ENCODE measurements around the gene WDR13. TPM values are rescaled to one million over a fixed set of nuclear protein-coding genes. Genes with fewer than 3 reads are reported as not detected.

WDR13 gene
- total RNA-seq, 2 donors from 2014 or later: 142 to 178 TPM

DNA sequence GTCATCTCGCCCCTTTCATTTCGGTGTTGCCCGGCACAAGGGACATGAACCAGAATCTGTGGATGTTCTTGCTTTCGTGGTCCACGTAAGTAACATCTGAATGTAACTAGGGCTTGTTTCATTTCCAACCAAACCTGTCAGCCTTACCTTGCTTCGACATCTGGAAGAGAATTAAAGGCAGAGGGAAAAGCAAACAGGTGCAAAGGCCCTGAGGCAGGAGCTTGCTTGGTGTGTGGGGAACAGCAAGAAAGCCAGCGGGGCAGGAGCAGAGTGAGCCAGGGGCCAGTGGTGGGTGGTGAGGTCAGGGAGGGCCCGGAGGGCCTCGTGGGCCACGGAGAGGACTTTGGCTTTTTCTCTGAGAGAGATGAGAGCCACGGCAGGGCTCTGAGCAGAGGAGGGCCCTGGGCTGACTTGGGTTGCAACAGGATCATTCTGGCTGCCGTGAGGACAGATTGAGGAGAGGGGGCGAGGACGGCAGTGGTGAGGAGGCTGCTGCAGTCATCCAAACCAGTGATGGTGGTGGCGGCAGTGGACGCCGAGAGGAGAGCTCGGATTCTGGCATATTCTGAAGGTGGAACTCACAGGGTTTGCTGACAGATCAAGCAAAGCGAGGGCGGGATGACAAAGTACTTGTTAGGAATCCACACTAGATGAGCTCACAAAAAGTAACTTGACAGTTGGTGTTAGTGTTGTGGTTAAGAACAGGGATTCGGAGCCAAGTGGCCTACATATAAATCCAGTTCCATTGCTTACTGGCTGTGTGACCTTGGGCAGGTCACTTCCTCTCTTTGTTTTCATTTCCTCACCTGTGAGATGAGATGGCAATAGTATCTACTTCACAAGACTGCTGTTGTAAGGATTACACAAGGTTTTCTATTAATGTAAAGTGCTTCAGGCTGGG is 6.8 kb upstream of the WDR13 start:
- intact Hi-C loops (cut with DNase I): no loop called here
- ATAC-seq (peak in 1 of 2 donors; percentile 23), DNase-seq (no peak)

DNA sequence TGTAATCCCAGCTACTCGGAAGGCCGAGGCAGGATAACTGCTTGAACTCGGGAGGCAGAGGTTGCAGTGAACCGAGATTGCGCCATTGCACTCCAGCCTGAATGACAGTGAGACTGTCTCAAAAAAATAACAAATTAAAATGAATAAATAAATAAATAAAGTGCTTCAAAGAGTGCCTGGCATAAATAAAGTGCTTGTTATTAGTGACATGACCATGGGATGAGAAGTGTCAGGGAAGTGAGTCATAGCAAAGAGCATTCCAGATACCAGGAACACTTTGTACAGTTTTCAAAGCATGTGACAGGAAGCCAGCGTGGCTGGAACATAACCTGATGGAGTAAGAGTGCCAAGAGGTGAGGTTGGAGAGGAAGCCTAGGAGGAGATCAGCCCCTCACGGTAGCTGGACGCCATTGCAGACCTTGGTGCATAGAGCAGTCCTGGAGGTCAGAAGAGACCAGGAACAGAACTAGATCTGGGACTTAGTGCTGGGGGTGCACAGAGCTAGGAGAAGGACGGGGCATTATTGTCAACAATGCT is 6.0 kb upstream of the WDR13 start:
- intact Hi-C loops (cut with DNase I): no loop called here
- peak; percentile 84 for ATAC-seq
- peak; percentile 52 for DNase-seq

GRCh38 chrX:48592971-48593370 is 4.3 kb upstream of the WDR13 start:
- DNase-seq: no peak
- no peak for ATAC-seq
- intact Hi-C loops (cut with DNase I): no loop called here

GRCh38 chrX:48595929-48596328 is 1.4 kb upstream of the WDR13 start:
- DNase-seq (no peak), ATAC-seq (no peak)
- intact Hi-C loops (cut with DNase I): no loop called here

GRCh38 chrX:48598614-48599013 is 1.3 kb downstream of the WDR13 start:
- DNase-seq: no peak
- no peak for ATAC-seq
- intact Hi-C loops (cut with DNase I): no loop called here

- intact Hi-C loops (cut with DNase I): no loop called here
- DNase-seq (no peak), ATAC-seq (no peak)
These were observed 2.0 kb downstream of the WDR13 start for GRCh38 chrX:48599341-48599740.

GRCh38 chrX:48600226-48600625 is 2.9 kb downstream of the WDR13 start:
- DNase-seq (no peak), ATAC-seq (no peak)
- intact Hi-C loops (cut with DNase I): no loop called here

GRCh38 chrX:48601741-48602394 is 4.6 kb downstream of the WDR13 start:
- intact Hi-C loops (cut with DNase I): no loop called here
- no peak for ATAC-seq

DNA sequence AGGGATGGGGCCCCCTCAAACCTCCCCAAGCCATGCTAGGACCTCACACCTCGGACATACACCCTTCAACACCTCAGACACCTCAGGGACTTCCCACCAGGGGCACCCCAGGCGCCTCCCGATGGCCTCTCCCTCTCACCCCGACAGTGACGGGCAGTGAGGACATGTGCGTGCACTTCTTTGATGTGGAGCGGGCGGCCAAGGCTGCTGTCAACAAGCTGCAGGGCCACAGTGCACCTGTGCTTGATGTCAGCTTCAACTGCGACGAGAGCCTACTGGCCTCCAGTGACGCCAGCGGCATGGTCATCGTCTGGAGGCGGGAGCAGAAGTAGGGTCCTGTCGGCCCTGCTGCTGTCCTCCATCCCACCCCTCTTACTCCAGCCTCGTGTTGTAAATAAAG is 7.4 kb downstream of the WDR13 start:
- intact Hi-C loops (cut with DNase I): no loop called here
- no peak for DNase-seq
- ATAC-seq: no peak

More at GRCh38 chrX:48601741-48602394, 4.6 kb downstream of the WDR13 start:
- DNase-seq: no peak

- no peak for DNase-seq
- ATAC-seq: no peak
- intact Hi-C loops (cut with DNase I): no loop called here
These were observed 8.8 kb downstream of the WDR13 start for GRCh38 chrX:48606091-48606490.

GRCh38 chrX:48611703-48612102 is 14.4 kb downstream of the WDR13 start:
- ATAC-seq: no peak
- intact Hi-C loops (cut with DNase I): no loop called here
- no peak for DNase-seq

GRCh38 chrX:48613502-48614160 is 16.3 kb downstream of the WDR13 start:
- intact Hi-C loops (cut with DNase I): no loop called here
- DNase-seq (no peak), ATAC-seq (no peak)

GRCh38 chrX:48616576-48616975 is 19.3 kb downstream of the WDR13 start:
- ATAC-seq (peak in 1 of 2 donors; percentile 67), DNase-seq (no peak)
- intact Hi-C loops (cut with DNase I): no loop called here

DNA sequence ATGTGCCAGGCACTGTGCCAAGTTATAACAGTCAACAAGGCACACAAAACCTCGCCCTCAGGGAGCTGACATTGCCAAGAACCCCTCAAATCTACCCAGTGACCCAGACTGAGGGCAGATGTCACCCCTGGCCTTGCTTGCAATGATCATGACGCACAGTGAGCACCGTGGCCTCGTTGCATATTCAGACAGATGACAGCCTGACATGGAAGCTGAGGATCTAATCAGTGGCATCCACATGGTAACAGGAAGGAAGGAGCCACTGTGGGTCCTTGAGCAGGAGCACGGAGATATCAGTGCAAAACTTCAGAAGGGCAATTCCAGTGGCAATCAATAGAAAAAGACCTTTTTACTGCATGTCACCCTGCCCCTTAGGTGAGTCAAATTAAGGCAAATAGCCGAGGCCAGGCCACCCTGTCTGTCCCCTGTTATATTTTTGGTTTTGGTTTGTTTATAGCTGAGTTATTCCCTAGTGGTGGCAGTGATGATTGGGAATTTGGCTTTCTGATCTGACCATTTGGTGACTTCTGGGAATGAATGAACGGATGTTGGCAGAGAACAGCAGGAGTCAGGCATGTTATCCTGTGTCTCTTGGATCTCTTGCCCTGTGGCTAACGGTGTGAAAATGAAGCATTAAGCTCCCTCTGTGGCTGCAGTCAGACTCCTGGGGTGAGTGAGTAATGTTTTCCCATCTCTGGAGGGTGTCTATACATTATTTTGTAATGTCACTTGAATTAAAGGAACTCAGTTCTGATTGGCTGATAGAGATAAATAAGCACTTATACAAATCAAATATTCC is 20.4 kb downstream of the WDR13 start:
- intact Hi-C loops (cut with DNase I): no loop called here
- ATAC-seq: peak in 1 of 2 donors; percentile 30

GRCh38 chrX:48626401-48627298 is 29.4 kb downstream of the WDR13 start:
- ATAC-seq (no peak), DNase-seq (no peak)
- intact Hi-C loops (cut with DNase I): no loop called here

More for the DNA sequence above, 20.4 kb downstream of the WDR13 start:
- no peak for DNase-seq

DNA sequence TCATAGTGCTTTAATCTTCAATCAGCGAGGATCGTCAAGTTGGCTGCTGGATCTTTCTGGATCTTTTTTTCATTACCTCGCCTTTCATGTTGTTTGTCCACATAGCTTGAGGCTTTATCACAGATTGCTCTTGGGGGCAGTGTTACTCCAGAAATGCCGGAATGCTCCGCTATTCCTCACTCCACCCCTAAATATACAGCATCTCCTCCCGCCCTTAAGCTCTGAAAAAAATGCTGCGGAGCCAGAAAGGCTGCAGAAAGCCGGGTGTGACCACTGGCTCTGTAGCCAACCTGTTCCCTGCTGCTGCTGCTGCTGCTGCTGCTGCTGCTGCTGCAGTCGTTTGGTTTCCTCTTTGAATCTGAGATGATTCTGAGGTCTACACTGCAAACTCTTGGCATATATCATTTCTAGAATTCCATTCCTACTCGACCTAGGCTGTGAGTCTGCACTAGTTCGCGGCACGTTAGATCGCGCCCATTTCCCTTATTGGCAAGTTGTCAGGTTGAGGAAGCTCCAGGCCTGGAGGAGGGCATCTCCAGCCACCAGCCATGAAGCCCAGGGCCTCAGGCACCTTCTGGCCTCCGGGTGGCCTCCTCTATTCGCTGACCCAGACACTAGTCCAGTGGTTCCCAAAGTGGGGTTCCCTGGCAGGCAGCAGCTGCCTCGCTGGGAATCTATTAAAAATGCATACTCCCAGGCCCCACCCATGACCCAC is 34.2 kb downstream of the WDR13 start:
- ATAC-seq: peak; percentile 94 to 99
- intact Hi-C loops (cut with DNase I): no loop called here
- DNase-seq: peak; percentile 78

GRCh38 chrX:48632207-48632606 is 34.9 kb downstream of the WDR13 start:
- intact Hi-C loops (cut with DNase I): no loop called here
- no peak for ATAC-seq
- DNase-seq: no peak
